Nephron progenitor cell (in vitro differentiated cells): ENCODE results near the gene ARMC9.

Experiments
- DNase-seq: peaks from one replicate; pipeline ENCODE4 v3.0.0; 2021
- H3K27ac Mint-ChIP-seq: 2 replicates; pipeline ENCODE4 v1.8.0; 2021; ENCODE audit warnings: mild to moderate bottlenecking, moderate library complexity, mixed read lengths
- H3K27me3 Mint-ChIP-seq: 2 replicates; pipeline ENCODE4 v1.8.0; 2021; ENCODE audit warnings: mild to moderate bottlenecking, low read depth, mixed read lengths; ENCODE audit not compliant: poor library complexity
- H3K36me3 Mint-ChIP-seq: 2 replicates; pipeline ENCODE4 v1.8.0; 2021; ENCODE audit warnings: low read depth, mixed read lengths
- H3K4me1 Mint-ChIP-seq: 2 replicates; pipeline ENCODE4 v1.8.0; 2021; ENCODE audit warnings: mixed read lengths
- H3K4me3 Mint-ChIP-seq: 2 replicates; pipeline ENCODE4 v1.8.0; 2021; ENCODE audit warnings: mild to moderate bottlenecking, moderate library complexity, mixed read lengths
- H3K9me3 Mint-ChIP-seq: 2 replicates; pipeline ENCODE4 v1.8.0; 2021; ENCODE audit warnings: mild to moderate bottlenecking, moderate library complexity, mixed read lengths
- CTCF ChIP-seq: fragments of 200-600 bp; sonication (generic); IDR thresholded peaks from 2 replicates; pipeline ENCODE4 v1.5.0; 2021; ENCODE audit warnings: antibody characterized with exemption

ARMC9 gene

GRCh38 chr2:231181860-231182512 lies 16.4 kb upstream of the ARMC9 start:
- no peak for DNase-seq
- Mint-ChIP-seq H3K27ac (no peak overlapping the region), H3K4me1 (peaks cover 29% of the 10 kb centered on the region)

GRCh38 chr2:231182513-231182899 lies 15.9 kb upstream of the ARMC9 start:
- no peak for DNase-seq
- no peak overlapping the region for H3K27ac Mint-ChIP-seq

More at GRCh38 chr2:231181860-231182512, 16.4 kb upstream of the ARMC9 start:
- no peaks in the 10 kb centered on the region for H3K9me3 Mint-ChIP-seq
- peaks cover 8% of the 10 kb centered on the region for H3K36me3 Mint-ChIP-seq
- no peaks in the 10 kb centered on the region for H3K27me3 Mint-ChIP-seq
- TF ChIP-seq CTCF = no peak
- no peak overlapping the region for H3K4me3 Mint-ChIP-seq

DNA sequence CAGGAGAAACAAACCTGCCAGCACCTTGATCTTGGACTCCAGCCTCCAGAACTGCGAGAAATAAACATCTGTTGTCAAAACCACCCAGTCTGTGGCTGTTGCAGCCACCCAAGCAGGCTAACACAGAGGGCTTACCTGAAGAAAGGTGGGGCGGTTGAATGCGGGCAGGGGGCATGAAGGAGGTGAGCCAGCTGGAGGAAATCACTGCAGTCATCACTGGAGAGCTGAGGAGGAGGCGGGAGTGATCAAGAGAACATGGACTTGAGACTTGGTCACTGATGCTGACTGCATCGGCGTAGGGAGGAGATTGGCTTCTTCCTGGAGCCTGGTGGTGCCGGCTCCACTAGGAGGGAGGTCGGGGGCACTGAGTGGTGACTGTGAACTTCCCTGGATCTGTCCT lies 14.6 kb upstream of the ARMC9 start:
- no peak for TF ChIP-seq CTCF
- Mint-ChIP-seq H3K36me3 (no peaks in the 10 kb centered on the region), H3K4me3 (no peak overlapping the region), H3K9me3 (no peaks in the 10 kb centered on the region), H3K27me3 (peaks cover 6% of the 10 kb centered on the region), H3K4me1 (peaks cover 33% of the 10 kb centered on the region), H3K27ac (no peak overlapping the region)
- no peak for DNase-seq

More at GRCh38 chr2:231182513-231182899, 15.9 kb upstream of the ARMC9 start:
- Mint-ChIP-seq H3K27me3 (peaks cover 5% of the 10 kb centered on the region), H3K4me1 (peaks cover 27% of the 10 kb centered on the region), H3K36me3 (peaks cover 2% of the 10 kb centered on the region), H3K4me3 (no peak overlapping the region), H3K9me3 (no peaks in the 10 kb centered on the region)
- TF ChIP-seq CTCF = no peak

DNA sequence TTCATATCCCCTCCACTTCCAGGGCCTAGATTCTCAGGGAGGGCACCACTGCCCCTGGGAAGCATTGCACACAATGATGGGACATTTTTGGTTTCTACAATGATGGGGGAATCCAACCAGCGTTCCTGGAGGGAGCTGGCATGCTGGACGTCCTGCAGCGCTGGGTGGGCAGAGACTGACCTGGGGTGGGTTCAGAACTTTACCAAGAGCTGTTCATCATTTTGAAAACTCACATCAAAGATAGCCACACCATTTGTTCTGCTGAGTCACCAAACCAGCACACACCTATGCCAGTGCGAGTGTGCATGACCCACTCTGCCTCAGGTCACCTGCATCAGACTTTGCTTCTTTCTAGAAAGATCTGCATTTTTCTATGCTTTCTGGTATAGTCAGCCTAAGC lies 14.1 kb upstream of the ARMC9 start:
- peaks cover 33% of the 10 kb centered on the region for H3K4me1 Mint-ChIP-seq
- peaks cover 10% of the 10 kb centered on the region for H3K27me3 Mint-ChIP-seq
- no peak for TF ChIP-seq CTCF
- H3K27ac Mint-ChIP-seq = no peak overlapping the region
- DNase-seq = no peak
- no peaks in the 10 kb centered on the region for H3K9me3 Mint-ChIP-seq
- no peak overlapping the region for H3K4me3 Mint-ChIP-seq
- no peaks in the 10 kb centered on the region for H3K36me3 Mint-ChIP-seq

DNA sequence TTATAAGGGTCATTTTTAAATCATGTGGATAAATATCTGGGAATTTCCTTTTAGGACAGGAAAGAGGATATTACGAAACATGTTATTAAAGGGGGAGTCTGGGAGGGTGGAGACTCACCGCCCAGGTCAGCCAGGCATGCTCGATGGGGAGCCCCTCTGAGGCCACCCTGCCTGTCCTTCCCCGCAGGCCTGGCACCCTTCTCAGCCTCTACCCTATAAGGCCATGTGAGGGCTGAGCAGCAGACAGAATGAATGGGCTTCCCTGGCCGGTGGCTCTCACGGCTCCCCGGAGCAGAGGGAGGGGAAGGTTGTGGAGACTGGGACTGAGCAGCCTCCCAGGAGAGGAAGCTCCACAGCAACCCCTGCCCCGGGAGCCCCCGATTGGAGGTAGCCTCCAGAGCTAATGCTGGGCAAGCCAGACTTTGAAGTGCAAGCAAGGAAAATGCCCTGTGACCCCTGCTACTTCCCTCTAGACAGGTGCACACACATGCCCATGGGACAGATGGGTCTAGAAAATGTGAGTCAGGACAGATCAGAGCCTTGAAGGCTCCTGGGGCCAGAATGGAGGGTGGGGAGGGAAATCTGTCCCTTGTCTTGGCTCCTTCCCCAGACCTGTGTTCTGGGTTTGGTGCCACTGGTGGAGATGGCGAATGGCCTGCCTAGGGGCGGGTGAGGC lies 13.2 kb upstream of the ARMC9 start:
- H3K36me3 Mint-ChIP-seq = no peaks in the 10 kb centered on the region
- TF ChIP-seq CTCF = no peak
- DNase-seq = no peak
- H3K4me3 Mint-ChIP-seq = no peak overlapping the region
- peaks cover 14% of the 10 kb centered on the region for H3K27me3 Mint-ChIP-seq
- H3K4me1 Mint-ChIP-seq = peaks cover 34% of the 10 kb centered on the region
- H3K9me3 Mint-ChIP-seq = no peaks in the 10 kb centered on the region
- H3K27ac Mint-ChIP-seq = no peak overlapping the region

- H3K4me3 Mint-ChIP-seq = no peak overlapping the region
- no peaks in the 10 kb centered on the region for H3K9me3 Mint-ChIP-seq
- TF ChIP-seq CTCF = no peak
- no peak for DNase-seq
- no peaks in the 10 kb centered on the region for H3K36me3 Mint-ChIP-seq
- no peak overlapping the region for H3K27ac Mint-ChIP-seq
- H3K4me1 Mint-ChIP-seq = peaks cover 36% of the 10 kb centered on the region
- peaks cover 14% of the 10 kb centered on the region for H3K27me3 Mint-ChIP-seq
Measured at GRCh38 chr2:231185886-231186285, 12.5 kb upstream of the ARMC9 start.
